Ectodermal cell (in vitro differentiated cells): ENCODE measurements around the gene DBF4B.
"Not testable (repeated sequence)": the region's sequence is repeated elsewhere in the genome, so short reads cannot be mapped to it uniquely, and the experiment has no call there.

Source experiments
- H3K27ac ChIP-seq: 2 replicates; pipeline ENCODE4 v1.7.0; 2013; ENCODE audit warnings: mild to moderate bottlenecking, low read depth, low read length; ENCODE audit not compliant: insufficient read depth, poor library complexity, severe bottlenecking
- H3K27me3 ChIP-seq: 2 replicates; pipeline ENCODE4 v1.7.0; 2013; ENCODE audit warnings: mild to moderate bottlenecking, low read length; ENCODE audit not compliant: insufficient read depth, control insufficient read depth, poor library complexity, severe bottlenecking
- H3K36me3 ChIP-seq: one replicate; pipeline ENCODE4 v1.7.0; 2013; ENCODE audit warnings: low read length; ENCODE audit not compliant: control insufficient read depth, insufficient read depth
- H3K4me1 ChIP-seq: one replicate; pipeline ENCODE4 v1.7.0; 2013; ENCODE audit warnings: low read length; ENCODE audit not compliant: control insufficient read depth, insufficient read depth
- H3K4me3 ChIP-seq: 2 replicates; pipeline ENCODE4 v1.7.0; 2013; ENCODE audit warnings: low read depth, low read length, control low read depth; ENCODE audit not compliant: insufficient read depth
- H3K9me3 ChIP-seq: 2 replicates; pipeline ENCODE4 v1.7.0; 2013; ENCODE audit warnings: mild to moderate bottlenecking, low read length, moderate library complexity; ENCODE audit not compliant: control insufficient read depth
- whole genome bisulfite sequencing, 2 experiments: methylation state at CpG; one replicate each; pipeline ENCODE4 v1.1.7; 2013; ENCODE audit warnings: missing lambda C conversion rate in 2 of 2; 5-methylcytosine and 5-hydroxymethylcytosine counted together

DBF4B gene

GRCh38 chr17:44688200-44688599 is 20.3 kb upstream of the DBF4B start:
- Histone ChIP-seq H3K4me1 (peaks cover 4% of the 10 kb centered on the region), H3K4me3 (no peak overlapping the region), H3K27ac (no peak overlapping the region), H3K36me3 (no peaks in the 10 kb centered on the region), H3K27me3 (no peaks in the 10 kb centered on the region), H3K9me3 (no peaks in the 10 kb centered on the region)
- WGBS, 2 experiments = 83 to 93% methylated on average over 2 of the region's 2 CpGs

- Histone ChIP-seq H3K4me1 (peaks cover 4% of the 10 kb centered on the region), H3K27me3 (no peaks in the 10 kb centered on the region), H3K27ac (peak overlapping the region; percentile 65), H3K9me3 (no peaks in the 10 kb centered on the region), H3K36me3 (no peaks in the 10 kb centered on the region), H3K4me3 (peak overlapping the region; percentile 89)
- WGBS, 2 experiments = 5 to 7% methylated on average over 13 of the region's 13 CpGs
These were observed 19.6 kb upstream of the DBF4B start for GRCh38 chr17:44688675-44689476.

- Histone ChIP-seq H3K27me3 (no peaks in the 10 kb centered on the region), H3K4me3 (peak within 1 kb of the TSS; percentile 89), H3K27ac (peak within 1 kb of the TSS; percentile 65), H3K36me3 (no peaks in the 10 kb centered on the region), H3K4me1 (peaks cover 4% of the 10 kb centered on the region), H3K9me3 (no peaks in the 10 kb centered on the region)
- WGBS, 2 experiments = 1% methylated on average over 51 of the region's 51 CpGs
These were observed 18.8 kb upstream of the DBF4B start, which contains the start of gene CCDC43 for GRCh38 chr17:44689477-44690217. CCDC43 (minus strand) TSS chr17:44689776; CDS start chr17:44689753, 23 bp downstream.

GRCh38 chr17:44690746-44691306 is 17.6 kb upstream of the DBF4B start:
- H3K27me3 ChIP-seq, H3K4me3 ChIP-seq, H3K4me1 ChIP-seq, H3K9me3 ChIP-seq, H3K27ac ChIP-seq, H3K36me3 ChIP-seq: not testable (repeated sequence)
- 86 to 87% methylated on average over 21 of the region's 21 CpGs for WGBS, 2 experiments

DNA sequence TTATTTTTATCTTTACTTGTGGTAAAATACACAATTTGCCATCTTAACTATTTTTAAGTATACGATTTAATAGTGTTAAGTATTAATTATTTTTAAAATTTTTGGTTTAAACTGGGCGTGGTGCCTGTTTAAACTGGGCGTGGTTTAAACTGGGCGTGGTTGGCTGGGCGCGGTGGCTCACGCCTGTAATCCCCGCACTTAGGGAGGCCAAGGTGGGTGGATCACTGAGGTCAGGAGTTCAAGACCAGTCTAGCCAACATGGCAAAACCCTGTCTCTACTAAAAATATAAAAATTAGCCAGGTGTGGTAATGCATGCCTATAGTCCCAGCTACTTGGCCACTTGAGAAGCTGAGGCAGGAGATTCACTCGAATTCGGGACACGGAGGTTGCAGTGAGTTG is 14.9 kb upstream of the DBF4B start:
- Histone ChIP-seq H3K9me3 (no peaks in the 10 kb centered on the region), H3K27ac (no peak overlapping the region), H3K4me3 (no peak overlapping the region), H3K36me3 (no peaks in the 10 kb centered on the region), H3K4me1 (peaks cover 1% of the 10 kb centered on the region), H3K27me3 (no peaks in the 10 kb centered on the region)
- 91 to 92% methylated on average over 10 to 11 of the region's 11 CpGs for whole genome bisulfite sequencing, 2 experiments

DNA sequence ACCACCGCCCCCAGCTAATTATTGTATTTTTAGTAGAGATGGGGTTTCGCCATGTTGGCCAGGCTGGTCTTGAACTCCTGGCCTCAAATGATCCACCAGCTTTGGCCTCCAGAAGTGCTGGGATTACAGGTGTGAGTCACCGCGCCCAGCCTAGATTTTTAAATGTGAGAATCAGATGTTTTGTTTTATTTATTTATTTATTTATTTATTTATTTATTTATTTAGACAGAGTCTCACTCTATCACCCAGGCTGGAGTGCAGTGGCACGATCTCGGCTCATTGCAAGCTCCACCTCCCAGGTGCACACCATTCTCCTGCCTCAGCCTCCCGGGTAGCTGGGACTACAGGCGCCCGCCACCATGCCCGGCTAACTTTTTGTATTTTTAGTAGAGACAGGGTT is 8.2 kb upstream of the DBF4B start:
- not testable (repeated sequence) for H3K36me3 ChIP-seq, H3K4me3 ChIP-seq, H3K27me3 ChIP-seq, H3K9me3 ChIP-seq, H3K4me1 ChIP-seq, H3K27ac ChIP-seq
- WGBS, 2 experiments = 94 to 97% methylated on average over 8 of the region's 10 CpGs

DNA sequence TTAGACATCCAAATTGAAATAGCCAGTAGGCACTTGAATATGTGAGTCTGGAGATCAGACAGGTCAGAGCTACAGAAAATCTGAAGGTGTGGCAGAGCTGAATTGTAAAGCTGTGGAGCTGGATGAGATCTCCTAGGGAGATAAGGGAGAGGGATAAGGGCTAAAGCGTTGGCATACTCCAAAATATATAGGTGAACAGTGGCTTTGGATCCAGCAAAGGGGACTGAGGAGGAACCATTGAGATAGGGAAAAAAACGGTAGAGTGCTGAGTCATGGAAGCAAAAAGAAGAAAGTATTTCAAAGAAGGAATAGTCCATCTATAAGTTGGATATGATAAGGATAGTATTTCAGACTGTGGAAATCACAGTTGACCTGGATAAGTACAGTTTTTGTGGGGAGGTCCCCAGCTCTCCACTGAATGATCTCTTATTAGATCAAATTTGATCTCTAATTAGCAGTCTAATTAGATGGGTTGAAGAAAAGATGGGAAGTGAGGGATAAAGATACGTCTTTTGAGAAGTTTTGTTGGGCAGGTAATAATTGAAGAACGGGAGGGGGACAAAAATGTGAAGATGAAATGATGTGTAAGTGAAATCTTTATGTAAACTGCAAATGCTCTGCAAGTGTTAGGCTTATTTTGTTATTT is 587 bp upstream of the DBF4B start:
- 61 to 64% methylated on average over 4 of the region's 4 CpGs for WGBS, 2 experiments
- H3K4me1 ChIP-seq = no peaks in the 10 kb centered on the region
- no peak overlapping the region for H3K27ac ChIP-seq
- peak overlapping the region; percentile 92 for H3K4me3 ChIP-seq
- peaks cover 4% of the 10 kb centered on the region for H3K27me3 ChIP-seq
- H3K36me3 ChIP-seq = no peaks in the 10 kb centered on the region
- H3K9me3 ChIP-seq = no peaks in the 10 kb centered on the region

- WGBS, 2 experiments = 94 to 98% methylated on average over 1 of the region's 1 CpG
- H3K4me3 ChIP-seq = no peak overlapping the region
- no peaks in the 10 kb centered on the region for H3K9me3 ChIP-seq
- H3K27ac ChIP-seq = no peak overlapping the region
- H3K36me3 ChIP-seq = peaks cover 23% of the 10 kb centered on the region
- no peaks in the 10 kb centered on the region for H3K27me3 ChIP-seq
- H3K4me1 ChIP-seq = no peaks in the 10 kb centered on the region
These were observed 11.0 kb downstream of the DBF4B start for GRCh38 chr17:44719444-44719843.

- H3K4me3 ChIP-seq = no peak overlapping the region
- H3K9me3 ChIP-seq = no peaks in the 10 kb centered on the region
- no peaks in the 10 kb centered on the region for H3K27me3 ChIP-seq
- 94 to 95% methylated on average over 5 of the region's 5 CpGs for whole genome bisulfite sequencing, 2 experiments
- no peaks in the 10 kb centered on the region for H3K4me1 ChIP-seq
- peaks cover 23% of the 10 kb centered on the region for H3K36me3 ChIP-seq
- H3K27ac ChIP-seq = no peak overlapping the region
These were observed 13.8 kb downstream of the DBF4B start for GRCh38 chr17:44722254-44722653.

GRCh38 chr17:44726121-44726520 is 17.7 kb downstream of the DBF4B start:
- H3K4me3 ChIP-seq, H3K27me3 ChIP-seq, H3K27ac ChIP-seq, H3K4me1 ChIP-seq, H3K9me3 ChIP-seq: not testable (repeated sequence)
- peaks cover 14% of the 10 kb centered on the region for H3K36me3 ChIP-seq
- WGBS, 2 experiments = 98 to 100% methylated on average over 4 of the region's 6 CpGs
